Activated effector memory CD4-positive, alpha-beta T cell treated with Interleukin-2 at 50 U/mL for 16 hours (primary cell): ENCODE results near the gene TECPR1.
"Not testable (repeated sequence)": the region's sequence is repeated elsewhere in the genome, so short reads cannot be mapped to it uniquely, and the experiment has no call there.

ENCODE experiments used
- DNase-seq: peaks from one replicate; pipeline ENCODE4 v3.0.0-alpha.2; 2020

The TECPR1 gene

DNA sequence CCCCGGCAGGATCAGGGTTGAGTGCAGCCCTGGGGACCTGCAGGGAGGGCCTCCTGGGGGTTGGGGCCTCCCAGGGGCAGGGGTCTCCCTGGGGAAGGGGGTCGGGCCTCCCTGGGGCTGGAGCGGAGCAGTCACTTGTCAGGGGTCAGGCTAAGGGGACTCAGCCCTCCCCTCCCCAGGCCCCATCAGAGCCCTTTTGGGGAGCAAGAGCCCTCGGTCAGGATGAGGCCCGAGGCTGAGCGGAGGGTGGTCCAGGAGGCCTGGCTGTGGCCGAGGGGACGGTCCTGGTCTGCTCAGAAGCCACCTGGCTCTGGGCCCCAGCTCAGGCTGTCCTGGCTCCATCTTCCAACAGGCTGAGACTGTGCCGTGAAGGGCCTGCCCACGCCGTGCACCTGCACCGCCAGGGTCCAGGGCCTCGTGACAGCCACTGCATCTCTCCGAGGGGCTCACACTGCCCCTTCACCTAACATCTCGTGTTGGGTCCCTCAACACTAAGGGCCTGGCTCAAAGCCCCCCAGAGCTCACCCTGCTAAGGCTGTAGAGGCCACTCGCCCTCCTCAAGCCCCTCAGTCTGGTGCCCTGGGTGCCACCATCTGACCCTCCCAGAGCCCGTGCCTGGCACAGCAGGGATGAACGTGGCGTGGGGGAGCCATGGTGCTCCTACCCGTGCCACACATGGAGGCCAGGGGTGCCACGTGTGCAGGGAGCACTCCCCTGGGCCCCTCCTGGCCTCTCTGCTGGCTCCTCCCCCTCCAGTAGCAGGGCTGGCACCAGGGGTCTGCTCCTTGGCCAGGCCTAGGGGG, 27.9 kb downstream of the TECPR1 start:
- DNase-seq: no peak

DNA sequence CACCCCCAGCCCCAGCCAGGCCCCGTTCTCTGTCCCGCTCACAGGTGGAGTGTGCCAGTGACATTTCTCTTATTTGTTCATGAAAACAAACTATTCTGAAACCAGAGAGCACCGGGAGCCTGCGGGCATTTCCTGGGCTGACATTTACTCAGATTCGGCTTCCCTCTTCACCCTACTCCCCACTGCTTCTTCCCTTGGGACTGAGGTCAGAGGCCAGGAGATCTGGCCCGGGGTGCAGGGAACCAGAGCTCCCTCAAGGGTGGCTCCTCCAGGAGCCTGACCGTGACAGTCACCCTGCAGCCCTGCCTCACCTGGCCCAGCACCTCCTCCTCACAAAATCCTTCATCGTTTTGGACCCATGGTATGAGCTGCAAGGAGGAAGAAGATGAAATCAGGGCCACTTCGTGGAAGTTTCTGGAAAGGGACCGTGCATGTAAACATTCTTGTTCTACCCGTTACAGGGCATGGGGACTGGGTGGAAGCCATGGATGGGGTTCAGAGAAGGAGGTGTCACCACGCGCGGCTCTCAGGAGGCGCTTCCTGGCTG, 28.6 kb downstream of the TECPR1 start:
- no peak for DNase-seq

DNA sequence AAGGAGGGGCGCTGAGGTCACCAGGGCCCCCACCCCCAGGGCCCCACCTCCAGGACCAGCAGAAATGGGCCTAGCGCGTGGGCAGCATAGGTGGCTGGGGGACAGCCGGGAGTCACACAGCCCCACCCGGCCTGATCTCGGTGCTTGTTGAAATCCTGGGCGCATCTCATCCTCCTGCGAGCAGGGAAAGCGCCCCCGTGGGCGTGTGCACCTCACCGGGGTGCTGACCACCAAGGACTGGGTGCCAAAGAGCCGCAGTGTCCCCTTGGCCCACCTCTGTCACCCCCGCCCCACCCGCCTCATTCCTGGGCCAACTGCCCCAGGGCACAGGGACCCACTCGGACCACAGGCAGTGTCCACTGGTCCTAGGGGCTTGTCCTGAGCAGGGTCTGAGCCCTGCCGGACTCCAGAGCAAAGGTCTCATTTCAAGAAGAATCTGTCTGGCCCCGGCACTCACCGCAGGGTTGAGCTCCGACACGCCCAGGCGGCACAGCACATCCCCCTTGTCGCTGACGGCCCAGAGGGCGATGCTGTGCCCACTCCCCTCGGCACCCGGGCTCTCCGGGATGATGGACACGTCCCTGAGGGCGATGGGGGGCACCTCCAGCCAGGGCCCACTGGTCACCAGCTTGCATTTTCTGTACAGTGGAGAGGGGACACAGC, 29.4 kb downstream of the TECPR1 start:
- DNase-seq: no peak

DNA sequence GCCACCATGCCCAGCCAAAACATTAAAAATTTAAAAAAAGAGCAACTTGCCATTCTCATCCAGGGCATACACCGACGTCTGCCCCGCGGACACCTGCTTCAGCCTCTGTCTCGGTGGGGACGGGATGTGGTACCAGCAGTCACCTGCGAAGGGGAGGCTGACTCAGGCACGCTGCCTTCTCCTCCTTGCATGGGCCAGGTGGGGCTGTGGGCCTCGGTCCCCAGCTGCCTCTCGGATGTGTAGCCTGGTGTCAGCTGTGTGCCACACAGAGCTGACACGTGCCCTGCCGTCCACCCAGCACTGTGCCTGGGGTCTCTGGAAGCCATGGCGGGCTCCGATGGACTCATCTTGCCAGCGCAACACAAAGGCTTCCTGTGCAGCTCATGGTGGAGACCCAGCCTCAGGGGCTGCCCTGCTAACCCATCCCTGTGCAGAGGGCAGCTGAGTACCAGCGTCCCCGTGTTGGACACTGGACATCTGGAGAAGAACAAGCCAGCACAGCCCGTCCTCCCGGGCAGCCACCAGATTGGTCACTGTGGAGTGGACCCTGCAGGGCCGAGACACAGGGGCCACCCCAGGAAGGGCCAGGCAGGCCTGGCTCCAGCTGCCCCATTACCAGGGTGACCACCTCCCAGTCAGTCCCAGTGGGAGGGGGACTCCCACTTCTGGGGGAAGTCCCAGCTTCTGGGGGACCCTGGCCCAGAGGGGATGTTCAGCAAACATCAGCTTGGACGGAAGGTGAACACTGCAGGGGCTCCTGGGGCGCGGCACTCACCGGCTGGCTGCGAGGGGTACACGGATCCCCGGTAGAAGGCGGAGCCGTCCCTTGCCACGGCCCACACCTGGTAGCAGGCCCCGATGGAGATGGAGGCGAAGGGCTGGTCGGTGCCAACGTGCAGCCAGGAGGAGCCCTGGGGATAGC, 30.2 kb downstream of the TECPR1 start:
- no peak for DNase-seq

DNA sequence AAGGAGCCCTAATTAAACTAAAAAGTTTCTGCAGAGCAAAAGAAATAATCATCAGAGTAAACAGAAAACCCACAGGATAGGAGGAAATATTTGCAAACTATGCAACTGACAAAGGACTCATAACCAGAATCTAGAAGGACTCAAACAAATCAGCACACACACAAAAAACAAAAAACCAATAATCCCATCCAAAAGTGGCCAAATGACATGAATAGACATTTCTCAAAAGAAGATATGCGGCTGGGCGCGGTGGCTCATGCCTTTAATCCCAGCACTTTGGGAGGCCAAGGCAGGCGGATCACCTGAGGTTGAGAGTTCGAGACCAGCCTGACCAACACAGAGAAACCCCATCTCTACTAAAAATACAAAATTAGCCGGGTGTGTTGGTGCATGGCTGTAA, 32.6 kb downstream of the TECPR1 start:
- not testable (repeated sequence) for DNase-seq

DNA sequence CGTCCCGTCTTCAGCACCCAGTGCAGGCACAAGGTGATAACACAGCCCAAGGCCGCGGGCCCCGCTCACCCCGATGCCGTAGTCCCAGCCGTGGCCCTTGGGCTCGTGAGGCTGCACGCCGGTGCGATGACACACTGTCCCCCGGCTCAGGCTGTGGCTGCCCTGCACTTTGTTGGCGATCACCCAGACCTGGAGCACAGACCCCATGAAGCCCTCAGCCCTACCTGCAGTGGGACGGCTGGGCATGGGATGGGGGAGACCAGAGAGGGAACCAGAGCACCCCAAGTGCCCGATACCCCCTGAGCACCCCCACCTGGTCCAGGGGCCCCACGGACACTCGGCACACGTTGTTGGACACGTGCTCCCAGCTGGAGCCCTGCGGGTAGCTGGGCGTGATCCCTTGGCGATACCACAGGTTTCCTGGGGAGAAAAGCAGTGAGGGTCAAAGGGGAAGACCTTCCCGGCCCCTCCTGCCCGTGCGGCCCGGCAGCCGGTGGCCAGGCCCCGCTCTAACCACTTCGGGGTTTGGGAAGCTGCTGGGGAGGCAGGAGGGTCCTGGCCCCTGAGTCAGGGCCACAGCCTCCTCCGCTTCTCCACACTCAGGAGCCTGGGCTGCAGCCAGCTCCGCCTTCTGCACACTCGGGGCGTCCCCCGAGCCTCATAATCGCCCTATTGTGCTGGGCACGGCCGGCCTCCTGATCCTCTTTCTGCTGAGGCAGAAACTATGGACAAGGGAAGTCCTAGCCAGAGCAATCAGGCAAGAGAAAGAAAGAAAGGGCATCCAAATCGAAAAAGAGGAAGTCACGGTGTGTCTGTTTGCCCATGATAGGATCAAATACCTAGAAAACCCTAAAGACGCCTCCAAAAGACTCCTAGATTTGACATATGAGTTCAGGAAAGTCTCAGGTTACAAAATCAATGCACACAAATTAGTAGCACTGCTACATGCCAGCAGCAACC, 34.1 kb downstream of the TECPR1 start:
- no peak for DNase-seq

DNA sequence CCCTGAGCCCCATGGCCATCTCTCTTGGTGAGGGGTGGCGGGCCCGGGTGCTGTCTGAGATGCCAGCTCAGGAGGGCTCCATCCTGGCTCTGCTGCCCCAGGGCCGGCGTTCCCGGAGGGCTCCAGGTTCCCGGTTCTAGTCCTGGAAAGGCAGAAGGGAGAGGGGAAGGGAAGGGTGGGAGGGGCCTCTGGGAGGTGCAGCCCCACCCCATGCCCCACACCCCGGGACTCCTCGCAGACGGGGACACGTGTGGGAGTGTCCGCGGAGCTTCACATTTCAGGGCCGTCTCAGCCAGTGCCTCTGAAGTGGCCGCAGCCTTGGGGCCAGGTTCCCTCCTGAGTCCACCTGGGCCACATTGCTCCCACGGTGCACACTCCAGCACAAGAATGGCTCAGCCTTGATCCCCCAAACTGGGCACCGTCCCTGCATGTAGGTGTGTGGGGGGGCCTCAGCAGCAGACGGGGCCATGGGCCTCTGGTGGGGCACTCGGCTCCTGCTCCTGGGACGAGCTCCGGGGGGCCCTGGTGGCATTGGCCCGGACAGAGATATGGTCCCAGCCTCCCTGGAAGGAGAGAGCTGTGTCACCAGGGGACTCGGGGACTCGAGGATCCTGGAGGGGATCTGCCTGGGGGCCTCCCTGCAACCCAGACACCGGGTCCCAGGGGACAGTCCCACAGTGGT, 35.0 kb downstream of the TECPR1 start:
- DNase-seq: no peak

DNA sequence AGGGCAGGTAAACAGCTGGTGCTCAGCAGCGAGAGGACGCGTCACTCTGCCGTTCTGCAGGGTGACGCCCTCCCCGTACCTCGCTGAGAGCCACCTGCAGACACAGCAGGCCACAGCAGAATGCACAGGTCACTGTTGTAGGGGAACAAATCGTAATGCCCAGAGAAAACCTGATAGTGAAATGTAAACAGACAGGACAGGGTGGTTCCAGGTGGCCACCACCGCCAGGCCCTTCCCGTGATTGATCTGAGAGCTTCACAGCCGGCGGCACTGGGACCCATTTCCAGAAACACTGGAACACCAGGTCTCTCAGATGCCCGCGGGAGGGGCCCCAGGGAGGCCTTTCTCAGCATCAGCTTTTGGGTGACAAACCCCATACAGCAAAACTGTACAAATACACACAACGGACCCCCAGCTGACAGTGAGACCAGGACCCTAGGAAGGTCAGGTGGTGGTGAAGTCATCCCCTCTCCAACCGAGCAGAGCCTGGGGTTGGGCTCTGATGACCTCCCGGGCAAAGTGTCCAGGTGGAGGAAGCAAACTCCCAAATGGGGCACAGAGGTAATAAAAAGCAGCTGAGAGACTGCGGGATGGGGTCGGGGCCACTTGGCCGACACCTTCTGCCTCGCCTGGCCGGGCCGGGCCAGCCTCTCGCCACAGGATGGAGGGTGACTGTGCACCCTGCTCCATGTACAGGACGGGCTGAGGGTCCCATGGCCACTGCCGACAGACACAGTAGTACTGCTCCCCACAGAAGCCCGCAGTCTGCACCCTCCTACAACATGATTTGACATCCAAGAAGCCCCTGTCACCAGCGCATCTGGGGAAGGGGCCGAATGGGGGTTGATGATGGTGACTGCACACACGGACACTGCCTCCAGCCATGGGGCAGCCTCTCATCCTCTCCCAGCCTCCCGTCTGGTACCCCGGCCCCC, 36.2 kb downstream of the TECPR1 start:
- no peak for DNase-seq

DNA sequence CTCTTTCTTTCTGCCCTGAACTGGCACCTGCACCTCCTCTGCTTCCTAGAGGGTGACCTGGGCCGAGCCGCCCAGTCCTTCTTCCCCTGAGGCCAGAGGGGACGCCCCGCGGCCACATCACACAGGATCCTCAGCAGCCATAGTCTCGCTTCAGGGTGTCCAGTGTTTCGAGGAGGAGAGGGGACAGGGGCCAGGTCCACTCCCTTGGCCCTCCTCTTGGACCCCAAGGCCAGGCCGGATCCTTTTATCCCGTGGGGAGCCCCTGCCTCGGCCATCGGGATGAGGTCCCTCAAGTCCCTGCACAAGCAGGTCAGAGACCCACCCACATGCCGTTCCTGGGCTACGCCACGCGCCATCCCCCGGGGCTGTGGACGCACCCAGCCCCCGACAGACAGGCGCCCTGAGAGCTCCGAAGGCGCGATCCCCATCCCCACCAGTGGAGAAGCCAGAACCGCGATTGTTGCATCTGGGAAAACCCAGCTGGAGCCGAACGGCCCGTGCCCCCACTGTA, 37.2 kb downstream of the TECPR1 start:
- no peak for DNase-seq

DNA sequence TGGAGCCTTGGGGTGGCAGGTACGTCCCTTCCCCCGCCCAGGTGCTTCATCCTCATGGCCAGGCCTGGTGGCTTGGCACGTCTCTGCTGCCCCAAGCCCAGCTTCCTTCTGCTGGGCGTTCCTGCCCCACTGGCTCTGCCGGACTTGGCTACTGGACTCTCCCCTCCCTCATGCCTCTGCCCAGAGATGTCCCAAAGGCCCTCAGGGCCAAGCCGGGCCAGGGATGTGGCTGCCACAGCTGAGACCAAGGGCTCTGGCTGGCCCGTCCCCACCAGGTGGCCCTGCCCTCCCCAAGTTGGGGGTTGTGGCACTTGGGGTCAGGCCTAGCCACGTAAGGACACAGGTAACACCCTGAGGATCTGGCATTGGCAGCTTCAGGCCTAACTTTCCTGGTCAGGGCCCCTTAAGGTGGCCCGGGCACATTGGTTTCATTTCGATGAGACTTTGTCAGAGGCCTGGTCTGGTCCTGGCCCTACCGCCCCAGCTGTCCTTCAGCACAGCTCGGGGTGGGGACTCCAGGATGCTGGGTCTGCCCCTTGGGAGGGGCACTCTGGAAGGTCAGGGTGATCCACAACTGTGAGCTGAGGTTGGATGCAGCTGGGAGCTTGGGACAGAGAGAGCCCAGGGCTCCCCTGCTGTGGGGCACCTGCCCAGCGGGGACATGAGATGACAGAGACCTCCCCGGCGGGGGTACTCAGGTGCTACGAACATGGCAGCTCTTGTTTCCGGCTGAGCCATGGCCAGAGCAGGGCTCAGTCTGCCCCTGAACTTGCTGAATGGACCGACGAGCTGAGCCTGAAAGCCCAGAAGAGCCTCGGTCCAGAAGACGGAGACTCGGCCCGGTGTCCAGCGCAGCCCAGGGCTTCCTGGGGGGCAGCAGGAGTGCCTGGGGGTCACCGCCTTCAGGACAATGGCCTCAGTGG, 37.9 kb downstream of the TECPR1 start:
- no peak for DNase-seq

DNA sequence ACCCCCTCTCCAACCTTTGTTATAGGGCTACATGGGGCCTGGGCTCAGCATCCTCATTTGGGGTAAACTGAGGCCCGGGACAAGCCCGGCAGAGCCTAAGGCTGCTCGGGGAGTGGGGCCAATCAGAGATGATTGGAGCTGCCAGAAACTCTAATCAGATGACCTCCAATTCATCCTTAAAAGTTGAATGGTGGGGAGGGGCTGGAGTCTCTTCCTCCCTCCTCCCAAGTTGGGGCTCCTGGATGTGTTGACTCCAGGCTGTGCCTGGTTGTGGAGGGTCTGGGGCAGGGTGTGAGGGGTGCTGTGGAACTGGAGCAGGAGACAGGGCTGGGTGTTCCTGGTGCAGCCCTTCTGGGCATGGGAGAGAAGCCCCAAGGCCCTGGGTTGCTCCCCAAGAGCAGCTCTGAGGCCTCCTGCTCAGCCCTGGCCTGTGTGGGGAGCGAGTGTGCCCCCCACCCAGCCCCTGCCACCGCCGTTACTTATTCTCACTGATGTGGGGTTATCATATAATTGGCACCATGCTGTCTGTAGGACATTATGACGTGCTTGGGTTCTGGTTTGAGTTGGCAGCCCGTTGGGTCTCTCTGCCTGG, 38.6 kb downstream of the TECPR1 start:
- no peak for DNase-seq

DNA sequence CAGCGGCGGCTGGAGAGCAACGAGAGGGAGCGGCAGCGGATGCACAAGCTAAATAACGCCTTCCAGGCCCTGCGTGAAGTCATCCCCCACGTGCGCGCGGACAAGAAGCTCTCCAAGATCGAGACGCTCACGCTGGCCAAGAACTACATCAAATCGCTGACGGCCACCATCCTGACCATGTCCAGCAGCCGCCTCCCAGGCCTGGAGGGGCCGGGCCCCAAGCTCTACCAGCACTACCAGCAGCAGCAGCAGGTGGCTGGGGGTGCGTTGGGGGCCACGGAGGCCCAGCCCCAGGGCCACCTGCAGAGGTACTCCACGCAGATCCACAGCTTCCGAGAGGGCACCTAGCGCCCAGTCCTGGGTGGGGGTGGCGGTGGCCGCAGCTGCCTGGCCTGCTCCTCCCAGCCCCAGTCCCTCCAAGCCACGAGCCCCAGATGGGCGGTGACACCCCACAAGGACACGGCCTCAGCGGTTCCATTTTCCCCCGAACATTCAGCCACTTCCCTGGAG, 39.4 kb downstream of the TECPR1 start:
- DNase-seq: no peak

DNA sequence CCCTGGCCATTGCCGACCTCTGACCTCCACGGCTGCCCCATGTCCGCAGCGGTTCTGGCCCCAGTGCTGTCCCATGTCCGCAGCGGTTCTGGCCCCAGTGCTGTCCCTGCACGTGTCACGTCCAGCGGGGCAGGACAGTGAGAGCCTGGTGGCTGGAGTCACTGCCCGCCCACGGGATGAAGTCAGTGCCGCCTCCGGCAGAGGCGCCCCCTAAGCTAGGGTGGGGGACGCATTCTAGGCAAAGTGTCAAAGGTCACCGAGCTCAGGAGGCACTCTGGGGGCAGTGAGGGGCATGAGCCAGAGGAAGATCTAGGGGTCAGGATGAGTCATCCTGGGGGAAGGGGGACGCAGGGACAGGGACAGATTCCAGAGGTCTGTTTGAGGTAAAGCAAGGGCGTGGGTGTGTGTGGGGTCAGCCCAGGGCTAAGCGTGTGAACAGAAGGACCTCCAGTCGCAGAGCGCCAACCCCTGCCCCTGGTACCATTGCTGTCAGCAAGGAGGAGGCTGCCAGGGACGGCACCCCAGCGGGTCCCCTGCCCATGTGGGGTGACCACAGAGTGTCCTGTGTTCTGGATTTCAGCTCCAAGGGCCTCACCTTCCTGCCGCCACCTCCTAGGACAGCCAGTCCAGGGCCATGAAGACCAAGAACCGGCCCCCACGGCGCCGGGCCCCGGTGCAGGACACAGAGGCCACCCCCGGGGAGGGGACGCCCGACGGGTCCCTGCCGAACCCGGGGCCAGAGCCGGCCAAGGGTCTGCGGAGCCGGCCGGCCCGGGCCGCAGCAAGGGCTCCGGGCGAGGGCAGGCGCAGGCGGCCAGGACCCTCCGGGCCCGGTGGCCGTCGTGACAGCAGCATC, 40.1 kb downstream of the TECPR1 start:
- DNase-seq: no peak

DNA sequence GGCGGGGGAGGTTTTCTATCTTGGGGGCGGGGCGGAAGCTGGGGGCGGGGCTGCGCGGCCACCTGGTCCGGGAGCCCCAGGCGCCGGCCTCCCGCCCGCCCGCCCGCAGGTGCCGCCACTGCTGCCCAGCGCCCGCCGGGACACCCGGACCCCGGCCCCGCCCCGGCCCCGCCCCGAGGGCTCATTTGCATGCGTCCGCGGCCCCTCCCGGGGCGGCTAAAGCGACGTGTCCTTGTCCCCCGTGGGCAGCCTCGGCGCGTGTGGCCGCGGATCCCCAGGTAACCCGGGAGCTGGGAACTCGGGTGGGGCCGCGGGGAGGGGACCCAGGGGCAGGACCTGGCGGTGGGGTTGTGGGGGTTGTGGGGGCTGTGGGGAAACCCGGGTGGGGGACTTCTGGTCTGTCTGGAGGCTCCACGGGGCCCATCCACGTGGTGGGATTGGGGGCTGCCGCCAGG, 40.8 kb downstream of the TECPR1 start, which contains the start of gene BHLHA15:
Gene BHLHA15, plus strand, starts transcription at position 219 of the 455 bp plus-strand sequence. CDS start 871 bp downstream, outside the sequence.
- DNase-seq: no peak

DNA sequence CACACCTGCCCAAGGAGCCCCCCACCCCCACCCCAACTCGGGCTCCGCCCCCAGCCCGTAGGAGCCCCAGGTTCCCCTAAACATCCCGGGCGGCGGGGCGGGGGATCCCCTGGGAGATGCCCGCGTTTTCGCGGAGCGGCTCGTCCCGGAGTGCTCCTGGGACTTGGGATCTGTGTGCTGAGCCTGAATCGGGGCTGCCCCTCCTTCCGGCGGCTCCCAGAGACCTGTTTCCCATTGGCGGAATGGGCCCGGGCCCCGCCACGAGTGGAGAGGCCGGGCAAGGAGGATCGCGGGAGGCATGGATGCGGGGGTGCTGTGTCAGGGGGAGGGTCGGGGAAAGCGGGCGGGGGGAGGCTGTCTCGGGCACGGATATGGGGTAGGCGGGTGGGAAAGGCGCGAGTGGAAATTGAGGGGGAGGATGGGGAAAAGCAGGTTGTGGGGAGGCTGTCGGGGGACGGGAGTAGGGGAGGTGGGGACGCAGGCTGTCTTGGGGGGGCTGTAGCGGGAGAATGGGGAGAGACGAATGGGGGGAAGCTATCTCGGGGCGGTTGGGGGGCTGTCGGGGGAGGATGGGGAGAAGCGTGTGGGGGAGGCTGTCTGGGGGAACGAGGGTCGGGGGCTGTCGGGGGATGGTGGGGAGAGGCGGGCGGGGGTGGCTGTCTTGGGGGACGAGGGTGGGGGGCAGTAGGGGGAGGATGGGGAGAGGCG, 41.4 kb downstream of the TECPR1 start:
- DNase-seq: no peak
